SK-N-SH treated with all-trans-retinoic acid at 6 μM for 48 hours (cell line): ENCODE data around the gene CCDC106.
A peak's percentile ranks its signal among the peaks of the same experiment; 100 is the strongest.

ENCODE experiments used
- ATAC-seq: fragments of 200-7000 bp; cut with Tn5 transposase; 3 replicates; pipeline ENCODE4 v1.9.1; 2020; ENCODE audit warnings: mild to moderate bottlenecking, moderate library complexity
- ARNTL ChIP-seq: fragments of 450-650 bp; formaldehyde crosslinking; IDR thresholded peaks from 2 replicates; pipeline ENCODE4 v1.5.0; 2020; ENCODE audit warnings: low read depth, mild to moderate bottlenecking, moderate library complexity, borderline replicate concordance
- BACH2 ChIP-seq: fragments of 250-450 bp; sonication (Bioruptor Pico); IDR thresholded peaks from 2 replicates; pipeline ENCODE4 v1.9.0; 2021; ENCODE audit warnings: mild to moderate bottlenecking, borderline replicate concordance
- CREB5 ChIP-seq: fragments of 250-450 bp; sonication (Bioruptor Pico); IDR thresholded peaks from 2 replicates; pipeline ENCODE4 v1.5.1; 2020; ENCODE audit warnings: low read depth, mild to moderate bottlenecking, moderate library complexity
- CSDC2 ChIP-seq: fragments of 250-450 bp; sonication (Bioruptor Pico); IDR thresholded peaks from 2 replicates; pipeline ENCODE4 v1.5.0; 2020; ENCODE audit warnings: mild to moderate bottlenecking, moderate library complexity
- CSRNP3 ChIP-seq: fragments of 250-450 bp; sonication (Bioruptor Pico); IDR thresholded peaks from 2 replicates; pipeline ENCODE4 v1.5.1; 2021; ENCODE audit warnings: mild to moderate bottlenecking, moderate library complexity
- ESRRG ChIP-seq: fragments of 250-450 bp; sonication (Bioruptor Pico); IDR thresholded peaks from 2 replicates; pipeline ENCODE4 v1.6.1; 2021; ENCODE audit warnings: mild to moderate bottlenecking
- GLIS3 ChIP-seq: fragments of 250-450 bp; sonication (Bioruptor Pico); IDR thresholded peaks from 2 replicates; pipeline ENCODE4 v1.5.0; 2020; ENCODE audit warnings: mild to moderate bottlenecking, moderate library complexity
- ISL1 ChIP-seq: fragments of 250-450 bp; sonication (Bioruptor Pico); IDR thresholded peaks from 2 replicates; pipeline ENCODE4 v2.1.2; 2022; ENCODE audit warnings: mild to moderate bottlenecking, moderate library complexity
- OSR1 ChIP-seq: fragments of 250-450 bp; sonication (Bioruptor Pico); IDR thresholded peaks from 2 replicates; pipeline ENCODE4 v1.8.0; 2022; ENCODE audit warnings: moderate library complexity, mild to moderate bottlenecking, inconsistent platforms
- PATZ1 ChIP-seq: fragments of 250-450 bp; sonication (Bioruptor Pico); IDR thresholded peaks from 2 replicates; pipeline ENCODE4 v1.8.0; 2020; ENCODE audit warnings: mild to moderate bottlenecking, moderate library complexity, borderline replicate concordance
- PPARA ChIP-seq: fragments of 250-450 bp; sonication (Bioruptor Pico); IDR thresholded peaks from 2 replicates; pipeline ENCODE4 v1.5.0; 2020; ENCODE audit warnings: mild to moderate bottlenecking, borderline replicate concordance
- RARB ChIP-seq: fragments of 250-450 bp; sonication (Bioruptor Pico); IDR thresholded peaks from 2 replicates; pipeline ENCODE4 v1.8.0; 2021; ENCODE audit warnings: mild to moderate bottlenecking, moderate library complexity
- SNAI2 ChIP-seq: fragments of 250-450 bp; sonication (Bioruptor Pico); IDR thresholded peaks from 2 replicates; pipeline ENCODE4 v1.5.0; 2020; ENCODE audit warnings: mild to moderate bottlenecking, moderate library complexity
- TCF4 ChIP-seq: fragments of 250-450 bp; sonication (Bioruptor Pico); IDR thresholded peaks from 2 replicates; pipeline ENCODE4 v1.8.0; 2021; ENCODE audit warnings: mild to moderate bottlenecking, moderate library complexity, borderline replicate concordance
- TOX ChIP-seq: fragments of 250-450 bp; sonication (Bioruptor Pico); IDR thresholded peaks from 2 replicates; pipeline ENCODE4 v1.8.0; 2021; ENCODE audit warnings: mild to moderate bottlenecking, moderate library complexity, borderline replicate concordance
- TSHZ2 ChIP-seq: fragments of 250-450 bp; sonication (Bioruptor Pico); IDR thresholded peaks from 2 replicates; pipeline ENCODE4 v1.5.0; 2020; ENCODE audit warnings: mild to moderate bottlenecking, moderate library complexity
- ZC3H10 ChIP-seq: fragments of 250-450 bp; sonication (Bioruptor Pico); IDR thresholded peaks from 2 replicates; pipeline ENCODE4 v1.5.1; 2021; ENCODE audit warnings: mild to moderate bottlenecking, moderate library complexity
- ZFP3 ChIP-seq: fragments of 250-450 bp; sonication (Bioruptor Pico); IDR thresholded peaks from 2 replicates; pipeline ENCODE4 v1.5.0; 2020; ENCODE audit warnings: mild to moderate bottlenecking, moderate library complexity
- ZFP30 ChIP-seq: fragments of 450-650 bp; formaldehyde crosslinking; IDR thresholded peaks from 2 replicates; pipeline ENCODE4 v1.5.0; 2022; ENCODE audit warnings: mild to moderate bottlenecking, moderate library complexity
- ZNF565 ChIP-seq: fragments of 450-650 bp; formaldehyde crosslinking; conservative IDR thresholded peaks from 2 replicates; pipeline ENCODE4 v1.5.0; 2020; ENCODE audit warnings: low read depth, mild to moderate bottlenecking, moderate library complexity
- ZNF8 ChIP-seq: fragments of 450-650 bp; formaldehyde crosslinking; IDR thresholded peaks from 2 replicates; pipeline ENCODE4 v1.5.0; 2020; ENCODE audit warnings: mild to moderate bottlenecking, moderate library complexity
- TF ChIP-seq, protein P1 (sequence below): fragments of 250-450 bp; sonication (Bioruptor Pico); IDR thresholded peaks from 2 replicates; pipeline ENCODE4 v1.8.0; 2021; ENCODE audit warnings: low read depth, mild to moderate bottlenecking, moderate library complexity, borderline replicate concordance

The CCDC106 gene

DNA sequence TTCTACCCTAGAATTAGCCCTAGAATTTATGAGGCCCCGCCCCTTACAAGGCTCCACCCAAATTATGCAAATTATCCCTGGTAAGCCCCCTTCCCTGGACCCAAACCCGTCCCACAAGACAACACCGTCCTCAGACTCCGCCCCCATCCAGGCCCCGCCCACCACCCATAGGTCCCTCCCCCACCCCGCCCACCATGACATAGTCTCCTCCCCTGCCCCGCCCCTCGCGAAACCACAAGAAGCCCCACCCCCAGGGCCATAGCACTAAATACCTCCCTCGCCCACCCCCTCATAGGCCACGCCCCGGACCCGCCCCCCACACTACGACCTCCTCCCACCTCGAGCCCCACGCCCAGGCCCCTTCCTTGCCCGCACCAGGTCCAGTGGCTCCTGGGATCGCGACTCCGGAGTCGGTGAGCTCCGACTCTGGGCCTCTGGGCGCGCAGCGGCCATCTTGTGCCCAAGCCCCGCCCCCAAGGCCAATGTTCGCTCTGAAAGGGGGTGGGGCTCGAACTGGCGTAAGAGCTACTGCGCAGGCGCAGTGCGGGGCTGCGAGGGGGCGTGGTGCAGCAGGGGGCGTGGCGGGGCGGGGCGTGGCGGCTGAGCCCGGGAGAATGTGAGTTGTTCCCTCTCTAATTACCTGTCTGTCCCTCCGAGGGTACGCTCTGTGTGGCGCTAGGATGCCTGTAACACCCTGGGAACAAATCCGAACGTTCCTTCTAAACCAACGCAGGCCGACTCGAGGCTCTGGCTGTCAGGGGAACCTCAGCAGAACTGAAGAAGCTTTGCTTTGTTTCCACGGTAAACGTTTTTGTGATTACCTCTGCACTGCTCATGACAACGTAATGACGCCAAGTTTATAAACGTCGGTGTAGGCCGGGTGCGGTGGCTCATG is 23.7 kb upstream of the CCDC106 start, which contains the start of gene ZNF784:
ZNF784 (minus strand) TSS at position 458 of the 895 bp plus-strand sequence; CDS start at position 453, 5 bp downstream.
- peak; percentile 75 for ATAC-seq
- no peak for TF ChIP-seq OSR1 (CRISPR knock-in tag)
- no peak for TF ChIP-seq PATZ1 (CRISPR knock-in tag)
- no peak for TF ChIP-seq BACH2
- TF ChIP-seq, all 23 proteins: peak for 0

GRCh38 chr19:55625004-55625326 is 23.0 kb upstream of the CCDC106 start:
- TF ChIP-seq, protein P1, sequence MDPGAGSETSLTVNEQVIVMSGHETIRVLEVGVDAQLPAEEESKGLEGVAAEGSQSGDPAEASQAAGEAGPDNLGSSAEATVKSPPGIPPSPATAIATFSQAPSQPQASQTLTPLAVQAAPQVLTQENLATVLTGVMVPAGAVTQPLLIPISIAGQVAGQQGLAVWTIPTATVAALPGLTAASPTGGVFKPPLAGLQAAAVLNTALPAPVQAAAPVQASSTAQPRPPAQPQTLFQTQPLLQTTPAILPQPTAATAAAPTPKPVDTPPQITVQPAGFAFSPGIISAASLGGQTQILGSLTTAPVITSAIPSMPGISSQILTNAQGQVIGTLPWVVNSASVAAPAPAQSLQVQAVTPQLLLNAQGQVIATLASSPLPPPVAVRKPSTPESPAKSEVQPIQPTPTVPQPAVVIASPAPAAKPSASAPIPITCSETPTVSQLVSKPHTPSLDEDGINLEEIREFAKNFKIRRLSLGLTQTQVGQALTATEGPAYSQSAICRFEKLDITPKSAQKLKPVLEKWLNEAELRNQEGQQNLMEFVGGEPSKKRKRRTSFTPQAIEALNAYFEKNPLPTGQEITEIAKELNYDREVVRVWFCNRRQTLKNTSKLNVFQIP (CRISPR knock-in tag), result no peak
- TF ChIP-seq ISL1 (no peak), TCF4 (CRISPR knock-in tag) (no peak), ZNF8 (CRISPR knock-in tag) (no peak), ARNTL (CRISPR knock-in tag) (no peak), TSHZ2 (CRISPR knock-in tag) (no peak), CSRNP3 (CRISPR knock-in tag) (no peak), PPARA (CRISPR knock-in tag) (no peak), ZFP3 (CRISPR knock-in tag) (no peak), ZC3H10 (CRISPR knock-in tag) (no peak), CREB5 (CRISPR knock-in tag) (no peak), RARB (CRISPR knock-in tag) (no peak), ZFP30 (CRISPR knock-in tag) (no peak)
- no peak for ATAC-seq

GRCh38 chr19:55626350-55626749 is 21.7 kb upstream of the CCDC106 start:
- ATAC-seq, result no peak
- TF ChIP-seq TOX (CRISPR knock-in tag) (no peak), ZNF565 (no peak), ZFP30 (CRISPR knock-in tag) (no peak), ZFP3 (CRISPR knock-in tag) (no peak), ARNTL (CRISPR knock-in tag) (no peak), ESRRG (CRISPR knock-in tag) (no peak), GLIS3 (CRISPR knock-in tag) (no peak), RARB (CRISPR knock-in tag) (no peak), CSDC2 (CRISPR knock-in tag) (no peak), SNAI2 (CRISPR knock-in tag) (no peak), BACH2 (no peak), ISL1 (no peak)
- TF ChIP-seq, protein P1 (CRISPR knock-in tag), result no peak
